GM19193 (cell line): ENCODE measurements around the gene CSF2.

Source experiments
- POLR2A ChIP-seq: IDR thresholded peaks from 4 replicates; pipeline ENCODE4 v1.6.1; 2011; ENCODE audit not compliant: insufficient read depth, insufficient read length; ENCODE audit errors: extremely low read depth

The CSF2 gene

DNA sequence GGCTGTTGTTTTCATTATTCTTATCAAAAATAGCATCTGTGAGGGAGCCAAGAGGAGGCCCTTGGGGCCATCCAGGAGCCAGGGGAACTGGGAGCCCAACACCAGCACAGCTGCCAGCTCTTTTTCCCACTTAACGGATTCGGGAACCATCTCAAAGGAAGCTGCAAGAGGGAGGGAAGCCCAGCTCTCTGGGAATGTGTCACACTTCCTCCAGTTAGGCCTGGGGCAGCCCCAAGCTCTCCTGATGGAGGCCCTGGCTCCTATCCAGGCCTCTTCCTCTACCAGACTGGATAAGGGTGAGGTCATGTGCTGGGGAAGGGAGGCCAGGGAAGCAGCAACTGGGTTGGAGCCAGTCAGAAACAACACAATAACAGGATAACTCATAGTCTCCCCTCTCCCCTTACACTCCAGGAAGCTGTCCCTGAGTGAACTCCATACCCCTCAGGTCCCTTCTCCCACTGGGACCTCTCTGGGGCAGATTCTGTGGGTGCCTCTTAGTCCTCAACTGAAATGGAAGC, 12.7 kb downstream of the CSF2 start:
- no peak for TF ChIP-seq POLR2A

DNA sequence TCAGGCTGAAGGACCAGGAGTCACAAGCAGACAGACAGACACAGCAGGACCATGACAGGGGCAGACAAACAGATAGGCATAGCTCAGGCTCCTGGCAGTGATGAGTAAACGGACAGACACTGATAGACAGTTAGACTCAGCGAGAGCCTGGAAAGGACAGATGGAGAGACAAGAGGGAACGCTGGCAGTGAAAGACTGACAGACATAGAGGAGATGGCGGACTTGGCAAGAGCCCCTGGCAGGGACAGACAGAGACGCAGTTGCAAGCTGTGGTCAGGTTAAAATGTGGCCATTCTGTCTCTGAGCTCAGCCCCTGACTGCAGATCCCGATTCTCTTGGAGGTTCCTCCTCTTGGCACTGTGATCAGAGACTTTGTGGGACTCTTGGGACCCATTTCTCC, 13.6 kb downstream of the CSF2 start:
- no peak for TF ChIP-seq POLR2A

GRCh38 chr5:132087661-132088060, 14.1 kb downstream of the CSF2 start:
- no peak for TF ChIP-seq POLR2A

DNA sequence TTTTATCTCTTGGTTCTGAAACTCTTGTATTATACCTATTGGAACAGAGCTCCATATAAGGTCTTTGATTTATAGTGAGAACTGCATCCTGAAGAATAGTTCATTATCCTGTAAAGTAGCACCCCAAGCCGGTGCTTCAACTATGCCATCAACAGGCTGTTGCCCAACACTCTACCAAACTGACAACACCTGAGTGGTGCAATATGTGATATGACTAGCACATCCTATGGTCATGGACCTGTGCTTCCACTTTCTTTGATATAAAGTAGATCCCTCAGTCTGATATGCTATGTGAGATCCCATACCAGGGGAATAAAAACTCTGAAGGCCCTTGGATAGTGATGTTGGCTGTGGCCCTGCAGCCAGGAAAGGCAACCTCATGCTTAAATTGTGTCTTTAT, 15.8 kb downstream of the CSF2 start:
- no peak for TF ChIP-seq POLR2A

GRCh38 chr5:132090107-132090506, 16.5 kb downstream of the CSF2 start:
- no peak for TF ChIP-seq POLR2A

GRCh38 chr5:132093271-132093670, 19.7 kb downstream of the CSF2 start:
- no peak for TF ChIP-seq POLR2A

DNA sequence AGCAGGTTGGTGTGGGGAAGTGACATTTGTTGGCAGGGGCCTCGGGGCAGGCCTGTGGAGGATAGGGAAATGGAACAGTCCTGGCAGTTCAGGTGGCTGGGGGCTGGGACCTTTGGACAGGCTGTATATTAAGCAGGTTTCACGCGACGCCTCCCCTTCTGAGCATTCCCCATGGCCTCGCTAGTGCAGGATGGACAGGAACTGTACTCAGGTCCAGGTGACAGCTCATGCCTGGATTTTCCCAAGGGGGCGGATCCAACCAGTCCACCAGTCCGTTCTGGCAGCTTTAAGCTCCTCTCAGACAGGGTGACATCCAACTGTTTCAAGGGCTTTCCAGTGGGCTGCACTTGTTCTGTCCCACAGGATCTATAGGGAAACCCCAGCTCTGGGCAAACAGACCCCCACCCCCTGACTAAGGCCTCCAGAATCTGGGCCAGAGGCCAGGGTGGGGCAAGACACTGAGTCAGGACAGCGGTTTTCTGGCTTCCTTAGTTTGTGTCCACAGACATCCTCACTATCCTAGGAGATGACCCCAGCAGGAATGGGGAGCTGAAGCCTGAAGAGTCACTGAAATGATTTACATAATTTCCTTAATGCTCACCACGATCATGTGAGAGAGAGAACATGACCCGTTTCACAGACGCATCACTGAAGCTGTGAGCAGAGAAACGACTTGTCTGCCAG, 20.9 kb downstream of the CSF2 start:
- no peak for TF ChIP-seq POLR2A

DNA sequence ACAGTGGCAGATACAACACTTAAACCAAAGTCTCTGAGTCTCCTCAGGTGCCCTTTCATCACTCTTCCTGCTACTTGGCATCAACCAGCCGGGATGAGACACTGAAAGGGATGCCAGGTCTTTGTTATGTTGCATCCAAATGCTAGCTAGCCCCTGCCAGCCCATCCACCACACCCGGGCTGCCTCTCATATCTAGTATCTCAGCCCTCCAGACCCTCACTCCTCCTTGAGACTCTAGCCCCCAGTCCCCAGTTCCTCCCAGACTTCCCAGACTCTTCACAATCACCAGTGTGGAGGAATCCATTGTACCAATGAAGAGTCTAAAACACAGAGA, 21.5 kb downstream of the CSF2 start:
- no peak for TF ChIP-seq POLR2A

DNA sequence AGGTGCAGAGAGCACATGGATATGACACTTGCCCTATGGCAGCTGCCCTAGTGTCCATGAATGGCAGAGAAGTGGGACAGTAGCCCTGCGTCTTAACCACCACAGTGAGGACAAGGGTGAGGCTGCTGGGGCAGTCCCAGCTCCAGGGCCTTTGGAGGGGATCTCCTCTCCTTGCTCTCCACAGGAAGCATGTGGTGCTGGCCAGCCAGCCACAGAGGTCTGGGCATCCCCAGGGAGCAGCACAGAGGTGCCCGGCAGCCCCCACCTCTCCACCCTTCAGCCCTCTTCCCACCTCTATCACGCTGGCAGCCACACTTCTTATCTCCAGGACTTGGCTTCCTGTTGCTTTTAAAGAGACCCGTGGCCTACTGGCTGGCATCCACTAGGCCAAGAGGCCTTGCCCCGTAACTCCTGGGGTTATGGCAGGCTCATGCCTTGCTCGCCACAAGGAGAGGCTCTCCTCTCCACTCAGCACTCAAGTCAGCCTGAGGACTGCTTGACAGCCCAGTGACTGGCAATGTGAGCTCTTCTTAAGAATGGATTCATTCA, 21.9 kb downstream of the CSF2 start:
- TF ChIP-seq POLR2A, result no peak

- TF ChIP-seq POLR2A, result no peak
These were observed 23.3 kb downstream of the CSF2 start for GRCh38 chr5:132096904-132097303.

DNA sequence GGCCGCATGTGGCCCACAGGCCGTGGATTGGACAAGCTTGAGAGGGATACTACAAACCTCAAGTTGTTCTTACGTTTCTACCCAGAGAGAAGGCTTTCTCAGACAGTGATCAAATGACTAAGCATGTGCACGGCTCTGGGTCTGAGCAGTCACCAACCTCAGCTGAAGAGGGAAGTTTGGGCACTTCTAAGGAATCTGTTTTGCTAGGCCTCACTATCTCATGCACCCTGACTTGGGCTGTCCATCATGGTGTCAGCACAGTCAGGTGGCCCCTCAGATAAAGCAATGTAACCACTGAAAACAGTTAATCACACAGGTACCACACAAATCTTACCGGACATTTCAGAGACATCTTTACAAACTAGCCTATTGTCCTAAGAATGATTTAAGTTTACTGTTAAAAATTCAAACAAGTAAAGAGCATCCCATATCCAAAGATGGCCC, 24.6 kb downstream of the CSF2 start:
- TF ChIP-seq POLR2A, result no peak

DNA sequence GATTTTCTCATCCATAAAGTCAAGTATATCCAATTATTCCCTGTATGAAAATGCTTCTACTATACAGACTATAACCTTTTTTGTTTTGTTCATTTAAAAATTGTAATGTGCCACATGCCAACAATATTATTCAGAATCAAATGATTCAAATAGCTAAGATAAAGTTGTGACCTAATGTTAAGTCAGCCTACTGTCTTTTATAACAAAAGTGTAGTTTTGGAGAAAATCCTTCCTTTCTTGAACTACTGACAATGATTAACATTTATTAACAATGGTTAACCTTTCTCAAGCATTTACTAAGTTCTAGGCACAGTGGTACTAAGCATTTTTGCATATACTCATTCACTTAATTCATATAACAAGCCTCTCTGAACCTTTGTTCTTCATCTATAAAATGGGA, 25.0 kb downstream of the CSF2 start:
- no peak for TF ChIP-seq POLR2A

GRCh38 chr5:132099076-132099748, 25.6 kb downstream of the CSF2 start:
- TF ChIP-seq POLR2A, result no peak

DNA sequence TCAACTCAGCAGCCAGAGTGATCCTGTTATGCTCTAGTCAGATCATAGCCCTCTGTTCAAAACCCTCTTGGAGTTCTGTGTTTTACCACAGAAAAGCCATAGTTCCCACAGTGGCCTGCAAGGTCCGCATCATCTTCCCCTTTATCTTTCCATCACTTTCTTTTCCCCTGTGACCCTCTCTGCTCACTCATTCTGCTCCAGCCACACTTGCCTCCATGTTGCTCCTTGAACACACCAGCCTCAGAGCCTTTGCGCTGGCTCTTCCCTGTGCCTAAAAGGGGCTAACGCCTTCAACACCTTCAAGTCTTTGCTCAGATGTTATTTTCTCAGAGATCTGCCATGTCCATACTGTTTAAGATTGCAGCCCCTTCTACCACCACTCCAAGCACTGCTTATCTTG, 26.3 kb downstream of the CSF2 start:
- TF ChIP-seq POLR2A, result no peak

DNA sequence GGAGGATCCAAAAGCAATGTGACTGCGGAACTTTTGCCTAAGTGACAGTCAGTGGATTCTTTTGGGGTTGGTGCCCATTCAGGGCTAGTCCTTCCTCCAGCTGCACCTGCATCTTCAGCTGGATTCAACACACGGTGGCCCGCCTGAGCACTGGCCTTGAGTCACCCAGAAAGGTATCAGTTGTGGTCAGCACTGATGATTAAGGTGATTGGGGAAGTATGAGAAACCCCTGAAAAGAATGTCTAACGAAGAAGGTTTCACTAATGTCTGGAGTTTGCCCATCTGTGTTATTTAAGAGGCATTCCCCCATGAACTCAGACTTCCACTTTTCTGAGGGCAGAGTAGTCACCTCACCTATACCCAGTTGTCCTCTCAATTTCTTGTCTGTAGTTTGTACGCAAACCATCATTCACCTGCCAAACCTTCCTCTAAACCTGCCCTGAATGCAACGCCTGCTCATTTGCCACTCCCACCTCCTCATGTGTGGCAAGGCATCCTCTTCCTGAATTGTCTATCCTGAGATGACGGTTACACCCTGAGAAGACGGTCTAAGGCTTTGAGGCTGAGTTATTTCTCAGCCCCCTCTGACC, 27.2 kb downstream of the CSF2 start:
- TF ChIP-seq POLR2A, result no peak
